GM10847 (cell line): Measurements from ENCODE around the gene NMBR.

Source experiments
- POLR2A ChIP-seq: IDR thresholded peaks from 2 replicates; pipeline ENCODE4 v1.6.1; 2011; ENCODE audit not compliant: insufficient read length; ENCODE audit errors: extremely low read depth

Gene NMBR

GRCh38 chr6:142030115-142030619, 116.8 kb downstream of the NMBR start:
- no peak for TF ChIP-seq POLR2A

DNA sequence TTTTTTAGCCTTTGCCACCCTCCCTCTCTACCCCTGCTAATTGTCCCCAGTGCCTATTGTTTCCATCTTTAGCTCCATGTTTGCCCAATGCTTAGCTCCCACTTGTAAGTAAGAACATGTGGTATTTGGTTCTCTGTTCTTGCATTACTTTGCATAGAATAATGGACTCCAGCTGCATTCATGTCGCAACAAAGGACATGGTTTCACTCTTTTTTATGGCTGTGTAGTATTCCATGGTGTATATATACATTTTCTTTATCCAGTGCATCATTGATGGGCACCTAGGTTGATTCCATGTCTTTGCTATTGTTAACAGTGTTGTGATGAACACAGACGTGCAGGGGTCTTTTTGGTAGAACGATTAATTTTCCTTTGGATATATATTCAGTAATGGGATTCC, 118.4 kb downstream of the NMBR start:
- no peak for TF ChIP-seq POLR2A

DNA sequence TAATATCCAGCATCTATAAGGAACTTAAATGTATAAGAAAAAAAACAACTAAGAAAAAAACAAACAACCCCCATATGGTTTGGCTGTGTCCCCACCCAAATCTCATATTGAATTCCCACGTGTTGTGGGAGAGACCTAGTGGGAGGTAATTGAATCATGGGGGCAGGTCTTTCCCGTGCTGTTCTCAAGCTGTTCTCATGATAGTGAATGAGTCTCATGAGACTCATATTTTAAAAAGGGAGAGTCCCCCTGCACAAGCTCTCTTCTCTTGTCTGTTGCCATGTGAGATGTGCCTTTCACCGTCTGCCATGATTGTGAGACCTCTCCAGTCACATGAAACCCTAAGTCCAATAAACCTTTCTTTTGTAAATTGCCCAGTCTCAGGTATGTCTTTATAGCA, 119.8 kb downstream of the NMBR start:
- TF ChIP-seq POLR2A, result no peak

DNA sequence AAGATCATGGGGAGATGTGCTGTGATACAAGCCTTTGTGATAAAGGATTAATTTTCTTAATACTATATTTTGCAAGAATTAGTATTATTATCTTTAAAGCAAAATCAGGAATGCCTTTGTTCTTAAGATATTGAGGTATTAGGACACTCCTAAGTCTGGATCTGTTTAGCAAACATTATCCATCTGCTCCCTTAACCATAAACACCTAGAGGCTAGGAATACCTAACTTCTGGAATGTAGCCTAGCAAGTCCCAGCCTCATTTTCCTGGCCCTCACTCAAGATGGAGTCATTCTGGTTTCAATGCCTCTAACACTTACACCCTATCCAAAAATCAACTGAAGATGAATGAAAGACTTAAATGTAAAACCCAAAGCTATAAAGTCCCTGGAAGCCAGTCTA, 120.5 kb downstream of the NMBR start:
- TF ChIP-seq POLR2A, result no peak
